ENCODE results near the gene CDK19.
"Not testable (repeated sequence)": the region's sequence is repeated elsewhere in the genome, so short reads cannot be mapped to it uniquely, and the experiment has no call there.

The CDK19 gene

GRCh38 chr6:110581679-110582078 is 233.6 kb downstream of the CDK19 start:
- no peak overlapping the region for H3K4me3 ChIP-seq (ENCODE audit: low read depth, low read length)
- DNase-seq (ENCODE audit: low read depth) = no peak
- no peak for TF ChIP-seq MAX (IDR thresholded peaks at IDR 0.05; ENCODE audit: low read depth, low read length)
- TF ChIP-seq CTCF (IDR thresholded peaks at IDR 0.05; ENCODE audit: low read depth, low read length) = no peak
- TF ChIP-seq POLR2A (IDR thresholded peaks at IDR 0.05; ENCODE audit: extremely low read depth, insufficient read length) = no peak
- no peak for TF ChIP-seq MYC (IDR thresholded peaks at IDR 0.05; ENCODE audit: low read depth, low read length)

- DNase-seq (ENCODE audit: low read depth) = not testable (repeated sequence)
Observed at GRCh38 chr6:110577596-110578167, 237.6 kb downstream of the CDK19 start.

GRCh38 chr6:110575925-110576463 is 239.3 kb downstream of the CDK19 start:
- no peak for DNase-seq (ENCODE audit: low read depth)
- TF ChIP-seq MYC (IDR thresholded peaks at IDR 0.05; ENCODE audit: low read depth, low read length) (no peak), CTCF (IDR thresholded peaks at IDR 0.05; ENCODE audit: low read depth, low read length) (no peak)
- H3K4me3 ChIP-seq (ENCODE audit: low read depth, low read length) = no peak overlapping the region

More at GRCh38 chr6:110577596-110578167, 237.6 kb downstream of the CDK19 start:
- H3K4me3 ChIP-seq (ENCODE audit: low read depth, low read length) = not testable (repeated sequence)

- no peak for TF ChIP-seq CTCF (IDR thresholded peaks at IDR 0.05; ENCODE audit: low read depth, low read length)
- TF ChIP-seq MAX (IDR thresholded peaks at IDR 0.05; ENCODE audit: low read depth, low read length) = no peak
- TF ChIP-seq MYC (IDR thresholded peaks at IDR 0.05; ENCODE audit: low read depth, low read length) = no peak
- no peak for TF ChIP-seq POLR2A (IDR thresholded peaks at IDR 0.05; ENCODE audit: extremely low read depth, insufficient read length)
- H3K4me3 ChIP-seq (ENCODE audit: low read depth, low read length) = no peak overlapping the region
- no peak for DNase-seq (ENCODE audit: low read depth)
Observed at GRCh38 chr6:110574817-110575216, 240.5 kb downstream of the CDK19 start.

GRCh38 chr6:110573537-110573936 is 241.7 kb downstream of the CDK19 start:
- no peak overlapping the region for H3K4me3 ChIP-seq (ENCODE audit: low read depth, low read length)
- TF ChIP-seq MYC (IDR thresholded peaks at IDR 0.05; ENCODE audit: low read depth, low read length) (no peak), CTCF (IDR thresholded peaks at IDR 0.05; ENCODE audit: low read depth, low read length) (no peak), MAX (IDR thresholded peaks at IDR 0.05; ENCODE audit: low read depth, low read length) (no peak), POLR2A (IDR thresholded peaks at IDR 0.05; ENCODE audit: extremely low read depth, insufficient read length) (no peak)
- no peak for DNase-seq (ENCODE audit: low read depth)

GRCh38 chr6:110573136-110573535 is 242.1 kb downstream of the CDK19 start:
- no peak overlapping the region for H3K4me3 ChIP-seq (ENCODE audit: low read depth, low read length)
- DNase-seq (ENCODE audit: low read depth) = no peak
- no peak for TF ChIP-seq POLR2A (IDR thresholded peaks at IDR 0.05; ENCODE audit: extremely low read depth, insufficient read length)
- no peak for TF ChIP-seq MAX (IDR thresholded peaks at IDR 0.05; ENCODE audit: low read depth, low read length)
- TF ChIP-seq CTCF (IDR thresholded peaks at IDR 0.05; ENCODE audit: low read depth, low read length) = no peak
- TF ChIP-seq MYC (IDR thresholded peaks at IDR 0.05; ENCODE audit: low read depth, low read length) = no peak

Measured in NB4 (cell line).